BE2C (cell line): Measurements from ENCODE around the gene GCNT1.

Experiments
- DNase-seq: peaks from one replicate; pipeline ENCODE4 v3.0.0-alpha.2; 2020
- H3K27me3 ChIP-seq: fragments of 250-450 bp; sonication (Bioruptor Pico); 2 replicates; pipeline ENCODE4 v1.5.1; 2020; ENCODE audit warnings: mild to moderate bottlenecking
- H3K36me3 ChIP-seq: fragments of 250-450 bp; sonication (Bioruptor Pico); 2 replicates; pipeline ENCODE4 v1.5.1; 2020; ENCODE audit warnings: mild to moderate bottlenecking
- H3K4me1 ChIP-seq: fragments of 250-450 bp; sonication (Bioruptor Pico); 2 replicates; pipeline ENCODE4 v1.5.1; 2020
- H3K4me3 ChIP-seq: 2 replicates; pipeline ENCODE4 v1.5.1; 2011; ENCODE audit warnings: low read depth, low read length
- H3K9me3 ChIP-seq: fragments of 250-450 bp; sonication (Bioruptor Pico); 2 replicates; pipeline ENCODE4 v1.5.1; 2020
- TF ChIP-seq, protein P1 (sequence below): IDR thresholded peaks from 2 replicates; pipeline ENCODE4 v1.5.1; 2012; ENCODE audit warnings: mild to moderate bottlenecking, low read depth, low read length

Gene GCNT1

DNA sequence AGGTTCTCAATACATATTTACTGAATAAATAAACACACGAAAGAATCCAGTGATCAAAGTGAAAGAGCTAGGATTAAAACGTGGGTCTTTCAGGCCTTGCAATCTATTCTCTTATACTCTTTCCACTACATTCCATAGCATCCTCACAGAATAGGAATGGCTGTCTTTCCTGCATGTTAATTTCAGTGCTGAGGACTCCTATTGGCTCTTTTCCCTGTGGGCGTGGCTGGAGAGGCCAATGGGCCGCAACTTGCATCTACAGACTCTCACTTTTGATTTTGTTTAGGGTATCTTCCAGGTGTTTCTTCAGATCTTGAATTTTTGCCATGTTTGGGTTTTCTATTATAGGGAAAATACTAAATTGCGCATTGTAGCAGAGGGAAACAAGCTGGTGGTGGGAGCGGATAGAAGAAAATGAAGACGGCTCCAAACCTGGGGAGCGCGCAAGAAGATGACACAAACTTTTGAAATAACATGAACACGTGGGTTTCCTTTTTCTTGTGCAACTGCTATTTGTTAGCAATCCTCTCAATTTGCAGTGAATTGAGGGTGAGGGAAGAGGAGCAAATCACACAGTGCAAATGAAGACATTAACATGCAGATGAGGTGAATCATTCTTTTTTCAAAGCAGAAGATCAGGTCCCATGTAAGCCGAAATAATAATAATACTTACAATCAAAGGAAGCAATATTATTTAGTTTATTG, 93.9 kb downstream of the GCNT1 start:
- no peaks in the 10 kb centered on the region for H3K9me3 ChIP-seq
- no peak overlapping the region for H3K4me3 ChIP-seq
- H3K36me3 ChIP-seq = no peaks in the 10 kb centered on the region
- DNase-seq = no peak
- TF ChIP-seq, protein P1, sequence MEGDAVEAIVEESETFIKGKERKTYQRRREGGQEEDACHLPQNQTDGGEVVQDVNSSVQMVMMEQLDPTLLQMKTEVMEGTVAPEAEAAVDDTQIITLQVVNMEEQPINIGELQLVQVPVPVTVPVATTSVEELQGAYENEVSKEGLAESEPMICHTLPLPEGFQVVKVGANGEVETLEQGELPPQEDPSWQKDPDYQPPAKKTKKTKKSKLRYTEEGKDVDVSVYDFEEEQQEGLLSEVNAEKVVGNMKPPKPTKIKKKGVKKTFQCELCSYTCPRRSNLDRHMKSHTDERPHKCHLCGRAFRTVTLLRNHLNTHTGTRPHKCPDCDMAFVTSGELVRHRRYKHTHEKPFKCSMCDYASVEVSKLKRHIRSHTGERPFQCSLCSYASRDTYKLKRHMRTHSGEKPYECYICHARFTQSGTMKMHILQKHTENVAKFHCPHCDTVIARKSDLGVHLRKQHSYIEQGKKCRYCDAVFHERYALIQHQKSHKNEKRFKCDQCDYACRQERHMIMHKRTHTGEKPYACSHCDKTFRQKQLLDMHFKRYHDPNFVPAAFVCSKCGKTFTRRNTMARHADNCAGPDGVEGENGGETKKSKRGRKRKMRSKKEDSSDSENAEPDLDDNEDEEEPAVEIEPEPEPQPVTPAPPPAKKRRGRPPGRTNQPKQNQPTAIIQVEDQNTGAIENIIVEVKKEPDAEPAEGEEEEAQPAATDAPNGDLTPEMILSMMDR = no peak
- H3K4me1 ChIP-seq = no peaks in the 10 kb centered on the region
- no peaks in the 10 kb centered on the region; the same call in 1 of the 2 replicates for H3K27me3 ChIP-seq

- DNase-seq = no peak
- Histone ChIP-seq H3K9me3 (no peaks in the 10 kb centered on the region), H3K27me3 (no peaks in the 10 kb centered on the region; the same call in 1 of the 2 replicates), H3K36me3 (no peaks in the 10 kb centered on the region), H3K4me3 (no peak overlapping the region), H3K4me1 (no peaks in the 10 kb centered on the region)
- TF ChIP-seq, protein P1 = no peak
Observed at GRCh38 chr9:76553680-76554079, 94.7 kb downstream of the GCNT1 start.
